ENCODE measurements around the gene DYNC1I1. TPM values are rescaled to one million over a fixed set of nuclear protein-coding genes. Genes with fewer than 3 reads are reported as not detected.

DYNC1I1 gene
- total and polyA plus RNA-seq, 4 donors: 0.39 to 7.6 (median 1.5) TPM

- Histone ChIP-seq H3K4me1 (ENCODE audit: control insufficient read depth in 5 of 5, insufficient read depth in 5 of 5, low read length in 5 of 5) (peaks cover 0 to 8% (median 5%) of the 10 kb centered on the region in 5 donors), H3K4me3 (no peak overlapping the region), H3K27me3 (ENCODE audit: control insufficient read depth in 3 of 3, insufficient read depth in 3 of 3, low read length in 2 of 3) (no peaks in the 10 kb centered on the region), H3K9ac (ENCODE audit: insufficient read depth in 1 of 2, low read length in 2 of 2) (no peak overlapping the region), H3K36me3 (ENCODE audit: control insufficient read depth in 4 of 4, insufficient read depth in 4 of 4, low read length in 4 of 4) (peaks cover 0 to 7% (median 0%) of the 10 kb centered on the region in 4 donors), H3K27ac (ENCODE audit: low read depth in 1 of 2, low read length in 1 of 2) (peak overlapping the region in 1 of 2 donors; percentile 19), H3K9me3 (ENCODE audit: control insufficient read depth in 4 of 4, insufficient read depth in 3 of 4, low read length in 3 of 4) (no peaks in the 10 kb centered on the region)
- no peak for ATAC-seq (ENCODE audit: insufficient read depth, low FRiP score)
- DNase-seq: no peak
- WGBS, 2 donors: 78 to 80% methylated on average over 4 of the region's 4 CpGs
- TF ChIP-seq CTCF (IDR thresholded peaks at IDR 0.05; ENCODE audit: control extremely low read depth, extremely low read depth): no peak
Observed at GRCh38 chr7:95874541-95875265, 102.3 kb downstream of the DYNC1I1 start.

- DNase-seq (no peak), ATAC-seq (ENCODE audit: insufficient read depth, low FRiP score) (no peak)
- no peak overlapping the region for H3K27ac ChIP-seq (ENCODE audit: low read depth in 1 of 2, low read length in 1 of 2)
- H3K9me3 ChIP-seq (ENCODE audit: control insufficient read depth in 4 of 4, insufficient read depth in 3 of 4, low read length in 3 of 4): no peaks in the 10 kb centered on the region
- no peak overlapping the region for H3K9ac ChIP-seq (ENCODE audit: insufficient read depth in 1 of 2, low read length in 2 of 2)
- no peak for TF ChIP-seq CTCF (IDR thresholded peaks at IDR 0.05; ENCODE audit: control extremely low read depth, extremely low read depth)
- H3K27me3 ChIP-seq (ENCODE audit: control insufficient read depth in 3 of 3, insufficient read depth in 3 of 3, low read length in 2 of 3): no peaks in the 10 kb centered on the region
- peaks cover 0 to 7% (median 0%) of the 10 kb centered on the region in 4 donors for H3K36me3 ChIP-seq (ENCODE audit: control insufficient read depth in 4 of 4, insufficient read depth in 4 of 4, low read length in 4 of 4)
- H3K4me3 ChIP-seq: no peak overlapping the region
- H3K4me1 ChIP-seq (ENCODE audit: control insufficient read depth in 5 of 5, insufficient read depth in 5 of 5, low read length in 5 of 5): peaks cover 0 to 8% (median 5%) of the 10 kb centered on the region in 5 donors
Observed at GRCh38 chr7:95875519-95875918, 103.2 kb downstream of the DYNC1I1 start.

GRCh38 chr7:95878677-95879076 is 106.3 kb downstream of the DYNC1I1 start:
- no peak overlapping the region for H3K4me3 ChIP-seq
- no peak for DNase-seq
- no peaks in the 10 kb centered on the region for H3K27me3 ChIP-seq (ENCODE audit: control insufficient read depth in 3 of 3, insufficient read depth in 3 of 3, low read length in 2 of 3)
- H3K27ac ChIP-seq (ENCODE audit: low read depth in 1 of 2, low read length in 1 of 2): no peak overlapping the region
- TF ChIP-seq CTCF (IDR thresholded peaks at IDR 0.05; ENCODE audit: control extremely low read depth, extremely low read depth): no peak
- peaks cover 0 to 3% (median 0%) of the 10 kb centered on the region in 5 donors for H3K4me1 ChIP-seq (ENCODE audit: control insufficient read depth in 5 of 5, insufficient read depth in 5 of 5, low read length in 5 of 5)
- no peaks in the 10 kb centered on the region for H3K9me3 ChIP-seq (ENCODE audit: control insufficient read depth in 4 of 4, insufficient read depth in 3 of 4, low read length in 3 of 4)
- no peak for ATAC-seq (ENCODE audit: insufficient read depth, low FRiP score)
- H3K36me3 ChIP-seq (ENCODE audit: control insufficient read depth in 4 of 4, insufficient read depth in 4 of 4, low read length in 4 of 4): peaks cover 0 to 7% (median 0%) of the 10 kb centered on the region in 4 donors
- no peak overlapping the region for H3K9ac ChIP-seq (ENCODE audit: insufficient read depth in 1 of 2, low read length in 2 of 2)
